ENCODE results near the gene MAGI1. TPM values are rescaled to one million over a fixed set of nuclear protein-coding genes. Genes with fewer than 3 reads are reported as not detected.

Gene MAGI1
- total RNA-seq, 2 donors from 2014 or later, result 38.6 to 45.1 TPM

- peaks cover 21% of the 10 kb centered on the region for H3K4me1 ChIP-seq (ENCODE audit: control insufficient read depth, insufficient read depth, low read length)
- no peak overlapping the region for H3K27ac ChIP-seq (ENCODE audit: low read depth, low read length)
- no peak overlapping the region for H3K9ac ChIP-seq (ENCODE audit: extremely low read depth, low read length, poor library complexity, severe bottlenecking)
- Mint-ChIP-seq H3K27ac (no peak overlapping the region), H3K4me1 (peaks cover 35% of the 10 kb centered on the region), H3K36me3 (ENCODE audit: low read depth) (peaks cover 6% of the 10 kb centered on the region), H3K27me3 (ENCODE audit: insufficient read depth) (no peaks in the 10 kb centered on the region), H3K4me3 (no peak overlapping the region), H3K9me3 (no peaks in the 10 kb centered on the region)
- no peaks in the 10 kb centered on the region for H3K9me3 ChIP-seq (ENCODE audit: control insufficient read depth, low read length)
- no peaks in the 10 kb centered on the region for H3K27me3 ChIP-seq (ENCODE audit: control insufficient read depth, insufficient read depth, low read length, poor library complexity, severe bottlenecking)
- DNase-seq, result no peak
- no peak overlapping the region for H3K4me3 ChIP-seq (ENCODE audit: low read length)
- no peak for TF ChIP-seq CTCF (conservative IDR thresholded peaks at IDR 0.05)
- no peaks in the 10 kb centered on the region for H3K36me3 ChIP-seq (ENCODE audit: control insufficient read depth, insufficient read depth, low read length)
These were observed 639.8 kb downstream of the MAGI1 start for GRCh38 chr3:65398953-65399352.

GRCh38 chr3:65396078-65396477 is 642.6 kb downstream of the MAGI1 start:
- no peaks in the 10 kb centered on the region for H3K27me3 Mint-ChIP-seq (ENCODE audit: insufficient read depth)

GRCh38 chr3:65391068-65391467 is 647.6 kb downstream of the MAGI1 start:
- no peak overlapping the region for H3K9ac ChIP-seq (ENCODE audit: extremely low read depth, low read length, poor library complexity, severe bottlenecking)
- H3K27me3 ChIP-seq (ENCODE audit: control insufficient read depth, insufficient read depth, low read length, poor library complexity, severe bottlenecking), result no peaks in the 10 kb centered on the region
- WGBS, 2 experiments (ENCODE audit: insufficient coverage in 1 of 2, insufficient read length in 1 of 2), result 90% methylated on average over 5 of the region's 5 CpGs; no CpG with 5 or more reads in 1 of the 2 experiments
- H3K4me3 ChIP-seq (ENCODE audit: low read length), result no peak overlapping the region
- no peak overlapping the region for H3K4me3 Mint-ChIP-seq
- no peak for TF ChIP-seq CTCF (conservative IDR thresholded peaks at IDR 0.05)
- no peaks in the 10 kb centered on the region for H3K9me3 Mint-ChIP-seq
- H3K36me3 Mint-ChIP-seq (ENCODE audit: low read depth), result peaks cover 19% of the 10 kb centered on the region
- DNase-seq, result no peak
- peaks cover 3% of the 10 kb centered on the region for H3K36me3 ChIP-seq (ENCODE audit: control insufficient read depth, insufficient read depth, low read length)
- no peaks in the 10 kb centered on the region for H3K4me1 ChIP-seq (ENCODE audit: control insufficient read depth, insufficient read depth, low read length)
- H3K9me3 ChIP-seq (ENCODE audit: control insufficient read depth, low read length), result no peaks in the 10 kb centered on the region
- H3K27me3 Mint-ChIP-seq (ENCODE audit: insufficient read depth), result no peaks in the 10 kb centered on the region
- peaks cover 28% of the 10 kb centered on the region for H3K4me1 Mint-ChIP-seq
- H3K27ac ChIP-seq (ENCODE audit: low read depth, low read length), result no peak overlapping the region
- H3K27ac Mint-ChIP-seq, result peak overlapping the region; percentile 26

More at GRCh38 chr3:65396078-65396477, 642.6 kb downstream of the MAGI1 start:
- Mint-ChIP-seq H3K9me3 (no peaks in the 10 kb centered on the region), H3K36me3 (ENCODE audit: low read depth) (peaks cover 6% of the 10 kb centered on the region), H3K4me3 (no peak overlapping the region), H3K4me1 (peaks cover 33% of the 10 kb centered on the region), H3K27ac (no peak overlapping the region)
- no peaks in the 10 kb centered on the region for H3K27me3 ChIP-seq (ENCODE audit: control insufficient read depth, insufficient read depth, low read length, poor library complexity, severe bottlenecking)
- no peaks in the 10 kb centered on the region for H3K36me3 ChIP-seq (ENCODE audit: control insufficient read depth, insufficient read depth, low read length)
- H3K9ac ChIP-seq (ENCODE audit: extremely low read depth, low read length, poor library complexity, severe bottlenecking), result no peak overlapping the region
- DNase-seq, result no peak
- peaks cover 12% of the 10 kb centered on the region for H3K4me1 ChIP-seq (ENCODE audit: control insufficient read depth, insufficient read depth, low read length)
- H3K27ac ChIP-seq (ENCODE audit: low read depth, low read length), result no peak overlapping the region
- H3K9me3 ChIP-seq (ENCODE audit: control insufficient read depth, low read length), result no peaks in the 10 kb centered on the region
- H3K4me3 ChIP-seq (ENCODE audit: low read length), result no peak overlapping the region
- TF ChIP-seq CTCF (conservative IDR thresholded peaks at IDR 0.05), result no peak
